Brain microvascular endothelial cell (primary cell): ENCODE measurements around the gene FCHSD2.

Source experiments
- DNase-seq: peaks from one replicate; pipeline ENCODE4 v3.0.0-alpha.2; 2020
- H3K27ac ChIP-seq: fragments of 250-450 bp; sonication (Bioruptor Pico); 2 replicates; pipeline ENCODE4 v1.5.1; 2020; ENCODE audit warnings: mild to moderate bottlenecking, moderate library complexity
- H3K27me3 ChIP-seq: fragments of 250-450 bp; sonication (Bioruptor Pico); replicated peaks from 2 replicates; pipeline ENCODE4 v1.5.1; 2020; ENCODE audit warnings: mild to moderate bottlenecking
- H3K36me3 ChIP-seq: fragments of 250-450 bp; sonication (Bioruptor Pico); replicated peaks from 2 replicates; pipeline ENCODE4 v1.5.1; 2020; ENCODE audit warnings: mild to moderate bottlenecking
- H3K4me3 ChIP-seq: 2 replicates; pipeline ENCODE4 v1.5.1; 2011; ENCODE audit warnings: low read depth, mild to moderate bottlenecking, control low read depth, low read length, moderate library complexity
- in situ Hi-C: cut with HindIII; loops from 2 replicates; pipeline ENCODE4 v1.10.0; 2017; ENCODE audit warnings: low sequenced_read_pairs, low pct_ligation_motif_present
- TF ChIP-seq, protein P1 (sequence below): IDR thresholded peaks from 2 replicates; pipeline ENCODE4 v1.5.1; 2011; ENCODE audit warnings: low read depth, mild to moderate bottlenecking, moderate library complexity, low read length, control low read depth, inconsistent platforms; ENCODE audit errors: missing control alignments

FCHSD2 gene

DNA sequence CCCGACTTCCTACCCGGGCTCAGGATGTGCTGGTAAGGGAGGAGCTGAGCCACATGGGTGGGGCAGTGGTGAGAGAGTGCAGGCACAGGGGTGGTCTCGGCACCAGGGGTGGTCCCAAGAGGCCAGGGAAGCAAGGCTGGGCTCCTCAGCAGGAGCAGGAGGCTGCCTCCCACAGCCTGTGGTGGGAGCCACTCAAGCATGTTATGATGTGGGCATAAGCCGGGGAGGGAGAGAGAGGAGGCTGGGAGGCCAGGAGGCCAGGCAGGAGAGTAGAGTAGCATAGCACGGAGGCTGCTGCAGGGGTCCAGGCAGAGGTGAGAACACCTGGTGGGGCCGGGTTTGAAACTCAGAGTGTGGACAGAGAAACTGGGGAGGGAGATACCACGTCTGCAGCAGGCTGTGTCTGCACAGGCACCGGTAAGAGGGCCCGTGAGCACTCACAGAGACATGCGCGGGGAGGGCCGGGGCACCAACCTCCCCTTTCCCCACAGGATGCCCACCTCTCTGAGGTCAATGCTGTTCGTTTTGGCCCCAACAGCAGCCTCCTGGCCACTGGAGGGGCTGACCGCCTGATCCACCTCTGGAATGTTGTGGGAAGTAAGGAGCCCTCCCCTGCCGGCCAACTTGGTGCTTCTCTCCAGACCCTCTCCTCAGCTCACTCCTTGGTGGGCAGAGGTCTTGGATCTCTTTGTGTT is 317.2 kb downstream of the FCHSD2 start:
- H3K27ac ChIP-seq, result no peak overlapping the region
- no peak for DNase-seq
- TF ChIP-seq, protein P1, sequence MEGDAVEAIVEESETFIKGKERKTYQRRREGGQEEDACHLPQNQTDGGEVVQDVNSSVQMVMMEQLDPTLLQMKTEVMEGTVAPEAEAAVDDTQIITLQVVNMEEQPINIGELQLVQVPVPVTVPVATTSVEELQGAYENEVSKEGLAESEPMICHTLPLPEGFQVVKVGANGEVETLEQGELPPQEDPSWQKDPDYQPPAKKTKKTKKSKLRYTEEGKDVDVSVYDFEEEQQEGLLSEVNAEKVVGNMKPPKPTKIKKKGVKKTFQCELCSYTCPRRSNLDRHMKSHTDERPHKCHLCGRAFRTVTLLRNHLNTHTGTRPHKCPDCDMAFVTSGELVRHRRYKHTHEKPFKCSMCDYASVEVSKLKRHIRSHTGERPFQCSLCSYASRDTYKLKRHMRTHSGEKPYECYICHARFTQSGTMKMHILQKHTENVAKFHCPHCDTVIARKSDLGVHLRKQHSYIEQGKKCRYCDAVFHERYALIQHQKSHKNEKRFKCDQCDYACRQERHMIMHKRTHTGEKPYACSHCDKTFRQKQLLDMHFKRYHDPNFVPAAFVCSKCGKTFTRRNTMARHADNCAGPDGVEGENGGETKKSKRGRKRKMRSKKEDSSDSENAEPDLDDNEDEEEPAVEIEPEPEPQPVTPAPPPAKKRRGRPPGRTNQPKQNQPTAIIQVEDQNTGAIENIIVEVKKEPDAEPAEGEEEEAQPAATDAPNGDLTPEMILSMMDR, result no peak
- H3K36me3 ChIP-seq, result no peaks in the 10 kb centered on the region
- no peaks in the 10 kb centered on the region for H3K27me3 ChIP-seq
- H3K4me3 ChIP-seq, result no peak overlapping the region
- in situ Hi-C loops, result loop anchor here (25.0 kb wide), 1 partner anchor 362 kb away; no protein-coding TSS in a partner anchor

DNA sequence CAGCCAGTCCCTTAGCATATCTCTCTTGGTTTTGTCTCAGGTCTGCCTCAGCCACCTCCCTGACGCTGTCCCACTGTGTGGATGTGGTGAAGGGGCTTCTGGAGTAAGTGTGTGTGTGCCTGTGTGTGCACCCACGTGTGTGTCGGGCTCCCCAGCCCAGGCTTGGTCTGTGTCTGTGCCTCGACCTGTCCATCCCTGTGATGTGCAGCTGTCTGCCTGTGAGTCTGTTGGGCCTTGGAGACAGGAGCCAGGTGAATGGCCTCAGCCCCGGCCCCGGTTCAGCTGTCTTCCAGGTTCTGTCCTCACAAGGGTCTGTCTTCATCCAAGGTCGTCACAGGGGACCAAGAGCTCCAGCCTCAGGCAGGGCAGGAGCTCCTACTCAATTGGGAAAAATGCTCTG is 318.1 kb downstream of the FCHSD2 start:
- no peak overlapping the region for H3K4me3 ChIP-seq
- H3K27me3 ChIP-seq, result no peaks in the 10 kb centered on the region
- no peaks in the 10 kb centered on the region for H3K36me3 ChIP-seq
- in situ Hi-C loops, result no loop called here
- H3K27ac ChIP-seq, result no peak overlapping the region
- DNase-seq, result no peak
- TF ChIP-seq, protein P1, result no peak

- in situ Hi-C loops, result no loop called here
- Histone ChIP-seq H3K4me3 (no peak overlapping the region), H3K27ac (no peak overlapping the region), H3K27me3 (no peaks in the 10 kb centered on the region), H3K36me3 (no peaks in the 10 kb centered on the region)
- TF ChIP-seq, protein P1, result no peak
- DNase-seq, result no peak
Measured at GRCh38 chr11:72823105-72823804, 318.9 kb downstream of the FCHSD2 start.

- Histone ChIP-seq H3K27ac (no peak overlapping the region), H3K4me3 (peak overlapping the region; percentile 60), H3K36me3 (no peaks in the 10 kb centered on the region), H3K27me3 (no peaks in the 10 kb centered on the region)
- TF ChIP-seq, protein P1, result peak; percentile 18
- in situ Hi-C loops, result no loop called here
- peak; percentile 76 for DNase-seq
Measured at GRCh38 chr11:72821920-72822799, 320.0 kb downstream of the FCHSD2 start.

DNA sequence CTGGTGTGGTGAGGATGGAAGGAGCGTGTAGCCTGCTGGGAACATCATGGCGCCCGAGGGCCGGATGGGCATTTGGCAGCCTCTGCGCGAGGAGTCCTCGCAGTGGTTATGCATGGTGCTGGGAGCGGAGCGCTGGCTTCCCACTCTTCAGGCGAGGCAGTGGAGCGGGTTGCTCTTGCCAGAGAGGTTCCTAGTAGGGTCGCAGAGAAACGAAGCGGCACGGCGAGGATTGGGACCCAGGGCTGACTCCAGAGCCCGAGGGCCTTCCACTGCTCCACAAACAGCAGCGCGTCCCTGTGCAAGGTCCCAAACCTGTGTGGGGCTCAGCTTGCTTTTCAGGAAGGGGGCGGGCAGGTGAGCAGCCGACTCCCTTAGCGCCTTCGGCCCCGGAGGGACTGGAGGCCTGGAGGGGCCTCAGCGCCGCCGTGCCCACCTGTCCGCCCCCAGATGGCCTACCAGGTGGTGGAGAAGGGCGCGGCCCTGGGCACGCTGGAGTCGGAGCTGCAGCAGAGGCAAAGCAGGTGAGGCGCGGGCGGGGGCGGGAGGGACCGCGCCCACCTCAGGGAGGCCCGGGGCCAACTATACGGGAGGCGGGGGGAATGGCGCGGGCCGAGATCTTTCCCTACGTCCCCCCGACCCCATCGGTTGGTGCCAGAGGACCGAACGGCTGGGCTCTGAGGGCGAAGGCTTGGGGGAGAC is 320.7 kb downstream of the FCHSD2 start:
- no peak for DNase-seq
- no peak overlapping the region for H3K27ac ChIP-seq
- H3K36me3 ChIP-seq, result no peaks in the 10 kb centered on the region
- H3K4me3 ChIP-seq, result peak overlapping the region; percentile 60
- no peaks in the 10 kb centered on the region for H3K27me3 ChIP-seq
- TF ChIP-seq, protein P1, result no peak
- in situ Hi-C loops, result no loop called here
